Measurements from ENCODE around the gene FTCDNL1. TPM values are rescaled to one million over a fixed set of nuclear protein-coding genes. Genes with fewer than 3 reads are reported as not detected.

The FTCDNL1 gene
- total and polyA plus RNA-seq, 8 donors, result 0.31 to 2.8 (median 0.78) TPM; not detected in 4

GRCh38 chr2:199841409-199841808, 9.6 kb downstream of the FTCDNL1 start:
- WGBS, 5 donors, result 75 to 86% (median 81%) methylated on average over 1 of the region's 1 CpG
- H3K27ac ChIP-seq, result no peak overlapping the region
- DNase-seq, result no peak
- TF ChIP-seq POLR2A (IDR thresholded peaks at IDR 0.05), result no peak
- no peak for TF ChIP-seq EP300 (IDR thresholded peaks at IDR 0.05)
- no peak for TF ChIP-seq CTCF (IDR thresholded peaks at IDR 0.05)
- TF ChIP-seq POLR2AphosphoS5 (IDR thresholded peaks at IDR 0.05), result no peak
- no peaks in the 10 kb centered on the region for H3K9me3 ChIP-seq
- no peaks in the 10 kb centered on the region for H3K4me1 ChIP-seq
- intact Hi-C loops (cut with DNase I; ENCODE audit: low total_unique reads), result no loop called here
- no peaks in the 10 kb centered on the region for H3K36me3 ChIP-seq
- H3K4me3 ChIP-seq, result no peak overlapping the region
- H3K27me3 ChIP-seq, result no peaks in the 10 kb centered on the region

- 66 to 87% (median 74%) methylated on average over 5 of the region's 5 CpGs for WGBS, 5 donors
- DNase-seq, result no peak
- no peak overlapping the region for H3K27ac ChIP-seq
- no peaks in the 10 kb centered on the region for H3K4me1 ChIP-seq
- H3K27me3 ChIP-seq, result no peaks in the 10 kb centered on the region
- H3K4me3 ChIP-seq, result no peak overlapping the region
- no peaks in the 10 kb centered on the region for H3K36me3 ChIP-seq
- H3K9me3 ChIP-seq, result no peaks in the 10 kb centered on the region
- TF ChIP-seq CTCF (IDR thresholded peaks at IDR 0.05) (no peak), POLR2A (IDR thresholded peaks at IDR 0.05) (no peak)
- intact Hi-C loops (cut with DNase I; ENCODE audit: low total_unique reads), result no loop called here
These were observed 12.6 kb downstream of the FTCDNL1 start for GRCh38 chr2:199838399-199838798.

GRCh38 chr2:199836943-199837342, 14.0 kb downstream of the FTCDNL1 start:
- no peak overlapping the region for H3K27ac ChIP-seq
- WGBS, 5 donors, result 88 to 98% (median 96%) methylated on average over 1 of the region's 1 CpG
- H3K4me3 ChIP-seq, result no peak overlapping the region
- DNase-seq, result no peak
- H3K9me3 ChIP-seq, result no peaks in the 10 kb centered on the region
- TF ChIP-seq POLR2AphosphoS5 (IDR thresholded peaks at IDR 0.05) (no peak), CTCF (IDR thresholded peaks at IDR 0.05) (no peak), EP300 (IDR thresholded peaks at IDR 0.05) (no peak), POLR2A (IDR thresholded peaks at IDR 0.05) (no peak)
- no peaks in the 10 kb centered on the region for H3K27me3 ChIP-seq
- H3K4me1 ChIP-seq, result no peaks in the 10 kb centered on the region
- no peaks in the 10 kb centered on the region for H3K36me3 ChIP-seq
- intact Hi-C loops (cut with DNase I; ENCODE audit: low total_unique reads), result no loop called here

GRCh38 chr2:199833525-199833924, 17.5 kb downstream of the FTCDNL1 start:
- no peaks in the 10 kb centered on the region for H3K36me3 ChIP-seq
- H3K4me3 ChIP-seq, result no peak overlapping the region
- H3K27me3 ChIP-seq, result no peaks in the 10 kb centered on the region
- no peaks in the 10 kb centered on the region for H3K4me1 ChIP-seq
- H3K27ac ChIP-seq, result no peak overlapping the region
- H3K9me3 ChIP-seq, result no peaks in the 10 kb centered on the region
- DNase-seq, result peak in 1 of 2 donors; percentile 49
- TF ChIP-seq CTCF (IDR thresholded peaks at IDR 0.05) (no peak), EP300 (IDR thresholded peaks at IDR 0.05) (no peak), POLR2AphosphoS5 (IDR thresholded peaks at IDR 0.05) (no peak), POLR2A (IDR thresholded peaks at IDR 0.05) (no peak)
- WGBS, 5 donors, result 11 to 38% (median 23%) methylated on average over 1 of the region's 1 CpG
- intact Hi-C loops (cut with DNase I; ENCODE audit: low total_unique reads), result no loop called here
